ENCODE results near the gene HAAO. TPM values are rescaled to one million over a fixed set of nuclear protein-coding genes. Genes with fewer than 3 reads are reported as not detected.
A peak's percentile ranks its signal among the peaks of the same experiment; 100 is the strongest.

Gene HAAO
- total RNA-seq, 1 donor from 2014 or later, result 10.0 TPM

GRCh38 chr2:42829671-42830440 is 37.5 kb upstream of the HAAO start:
- Mint-ChIP-seq H3K27ac (no peak overlapping the region), H3K9me3 (no peaks in the 10 kb centered on the region), H3K4me1 (ENCODE audit: unreplicated experiment) (peaks cover 27% of the 10 kb centered on the region), H3K4me3 (peak overlapping the region; percentile 36), H3K36me3 (no peaks in the 10 kb centered on the region), H3K27me3 (peaks cover 2% of the 10 kb centered on the region)
- no peak for TF ChIP-seq CTCF (conservative IDR thresholded peaks at IDR 0.05)
- DNase-seq (ENCODE audit: extremely low spot score, unreplicated experiment), result peak; percentile 45

- Mint-ChIP-seq H3K9me3 (no peaks in the 10 kb centered on the region), H3K4me1 (ENCODE audit: unreplicated experiment) (peaks cover 27% of the 10 kb centered on the region), H3K27me3 (peaks cover 2% of the 10 kb centered on the region), H3K27ac (peak overlapping the region; percentile 29), H3K4me3 (peak overlapping the region; percentile 71), H3K36me3 (no peaks in the 10 kb centered on the region)
- peak; percentile 97 for TF ChIP-seq CTCF (conservative IDR thresholded peaks at IDR 0.05)
- DNase-seq (ENCODE audit: extremely low spot score, unreplicated experiment), result peak; percentile 83
Measured at GRCh38 chr2:42828487-42829425, 36.4 kb upstream of the HAAO start.

GRCh38 chr2:42827647-42828486 is 35.5 kb upstream of the HAAO start:
- TF ChIP-seq CTCF (conservative IDR thresholded peaks at IDR 0.05), result peak; percentile 97
- H3K9me3 Mint-ChIP-seq, result no peaks in the 10 kb centered on the region
- DNase-seq (ENCODE audit: extremely low spot score, unreplicated experiment), result peak; percentile 93
- H3K27ac Mint-ChIP-seq, result peak overlapping the region; percentile 58
- no peaks in the 10 kb centered on the region for H3K36me3 Mint-ChIP-seq
- peak overlapping the region; percentile 82 for H3K4me3 Mint-ChIP-seq
- peaks cover 2% of the 10 kb centered on the region for H3K27me3 Mint-ChIP-seq
- H3K4me1 Mint-ChIP-seq (ENCODE audit: unreplicated experiment), result peaks cover 27% of the 10 kb centered on the region

DNA sequence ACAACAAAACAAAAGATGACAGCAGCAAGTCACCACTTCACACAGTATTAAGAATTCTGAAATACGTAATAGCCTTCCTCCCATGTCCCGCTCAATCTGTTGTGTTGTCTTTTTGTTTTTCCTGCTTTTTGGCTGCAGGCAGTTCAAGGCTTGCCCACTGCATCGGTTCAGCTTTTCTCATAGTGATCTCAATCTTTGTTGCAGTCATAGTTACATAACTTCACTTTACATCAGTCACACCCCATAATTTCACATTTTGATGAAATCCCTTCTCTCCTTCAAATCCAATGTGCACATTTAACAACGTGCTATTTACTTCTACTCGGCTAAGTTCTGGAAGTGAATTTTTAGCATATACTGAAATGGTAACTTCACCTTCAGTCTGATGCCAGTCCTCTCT is 33.8 kb upstream of the HAAO start:
- Mint-ChIP-seq H3K9me3 (no peaks in the 10 kb centered on the region), H3K4me3 (no peak overlapping the region), H3K4me1 (ENCODE audit: unreplicated experiment) (peaks cover 27% of the 10 kb centered on the region), H3K36me3 (no peaks in the 10 kb centered on the region), H3K27me3 (peaks cover 2% of the 10 kb centered on the region), H3K27ac (no peak overlapping the region)
- no peak for TF ChIP-seq CTCF (conservative IDR thresholded peaks at IDR 0.05)
- no peak for DNase-seq (ENCODE audit: extremely low spot score, unreplicated experiment)

DNA sequence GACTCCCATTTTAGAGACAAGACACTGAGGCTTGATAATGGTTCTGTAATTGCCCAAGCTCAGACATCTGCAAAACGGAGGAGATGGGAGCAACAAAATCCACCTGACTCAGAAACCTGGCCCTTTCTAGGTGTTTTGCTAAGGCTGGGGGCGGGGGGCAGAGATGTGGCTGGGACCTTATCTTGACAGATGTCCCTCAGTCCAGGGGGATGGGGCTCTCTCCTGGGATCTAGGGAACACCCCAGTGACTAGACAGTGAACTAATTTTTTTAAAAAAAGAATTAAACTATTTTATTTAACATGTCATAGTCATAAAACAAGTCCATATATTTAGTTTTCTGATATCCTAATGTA is 32.0 kb upstream of the HAAO start:
- Mint-ChIP-seq H3K9me3 (no peaks in the 10 kb centered on the region), H3K36me3 (no peaks in the 10 kb centered on the region), H3K27me3 (peaks cover 2% of the 10 kb centered on the region), H3K4me3 (no peak overlapping the region), H3K27ac (no peak overlapping the region), H3K4me1 (ENCODE audit: unreplicated experiment) (peaks cover 21% of the 10 kb centered on the region)
- no peak for DNase-seq (ENCODE audit: extremely low spot score, unreplicated experiment)
- no peak for TF ChIP-seq CTCF (conservative IDR thresholded peaks at IDR 0.05)
